ENCODE measurements around the gene COX15.

- TF ChIP-seq REST (IDR thresholded peaks at IDR 0.05; ENCODE audit: insufficient read depth in 1 of 2, low read depth in 2 of 2, low read length in 2 of 2) = no peak
- TF ChIP-seq POLR2AphosphoS5 (IDR thresholded peaks at IDR 0.05; ENCODE audit: low read depth, low read length) = no peak
- no peak for TF ChIP-seq SIN3A (IDR thresholded peaks at IDR 0.05; ENCODE audit: borderline replicate concordance, insufficient read depth, low read length)
- TF ChIP-seq TAF1 (IDR thresholded peaks at IDR 0.05; ENCODE audit: borderline replicate concordance, insufficient read depth, low read length) = no peak
- no peak for TF ChIP-seq FOXP2 (optimal IDR thresholded peaks at IDR 0.05; ENCODE audit: borderline replicate concordance, extremely low read depth, extremely low read length, insufficient read depth)
Measured at GRCh38 chr10:99700649-99701048, 31.3 kb downstream of the COX15 start.

Measured in PFSK-1 (cell line).